ENCODE data around the gene GHR. TPM values are rescaled to one million over a fixed set of nuclear protein-coding genes. Genes with fewer than 3 reads are reported as not detected.

The GHR gene
- total RNA-seq, 2 donors from 2014 or later, result not detected

DNA sequence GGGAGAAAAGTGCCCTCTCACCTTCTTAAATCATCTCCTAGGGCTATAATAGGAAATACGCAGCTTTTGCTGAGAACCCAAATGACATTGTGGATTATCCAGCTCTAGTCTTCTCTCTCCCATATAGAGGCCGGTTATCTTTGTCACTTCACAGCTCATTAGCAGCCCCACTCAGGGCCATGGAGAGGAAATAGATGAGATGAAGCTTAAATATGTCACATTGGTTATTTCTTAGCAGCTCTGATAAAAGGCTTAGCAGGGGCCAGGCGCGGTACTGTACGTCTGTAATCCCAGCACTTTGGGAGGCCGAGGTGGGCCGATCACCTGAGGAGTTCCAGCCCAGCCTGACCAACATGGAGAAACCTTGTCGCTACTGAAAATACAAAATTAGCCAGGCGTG is 90.0 kb downstream of the GHR start:
- Mint-ChIP-seq H3K4me3 (no peak overlapping the region), H3K36me3 (no peaks in the 10 kb centered on the region), H3K27ac (no peak overlapping the region), H3K9me3 (no peaks in the 10 kb centered on the region), H3K27me3 (peaks cover 6 to 7% of the 10 kb centered on the region in 2 donors), H3K4me1 (ENCODE audit: low read depth in 2 of 2) (no peaks in the 10 kb centered on the region)
- DNase-seq (ENCODE audit: low spot score) (no peak), ATAC-seq (no peak)

DNA sequence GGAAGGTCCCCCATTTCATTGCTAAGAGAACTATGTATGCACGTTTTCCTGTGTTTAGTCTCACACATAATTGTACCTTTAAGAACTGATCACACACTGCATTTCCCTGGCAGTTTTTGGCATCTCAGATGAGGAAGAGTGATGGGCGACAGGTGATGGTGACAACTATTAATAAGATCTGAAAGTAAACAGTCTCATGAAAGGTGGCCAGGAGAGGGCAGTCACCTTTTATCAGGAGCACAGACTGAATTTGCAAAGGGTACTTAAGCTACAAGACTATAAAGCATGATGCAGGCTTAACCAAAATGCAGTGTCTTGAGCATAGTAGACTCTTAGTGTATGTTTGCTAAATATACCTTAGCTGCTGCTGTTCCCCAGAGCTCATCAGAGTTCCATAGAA is 91.5 kb downstream of the GHR start:
- ATAC-seq, result no peak
- no peaks in the 10 kb centered on the region for H3K36me3 Mint-ChIP-seq
- H3K9me3 Mint-ChIP-seq, result no peaks in the 10 kb centered on the region
- DNase-seq (ENCODE audit: low spot score), result no peak
- H3K27me3 Mint-ChIP-seq, result peaks cover 6 to 7% of the 10 kb centered on the region in 2 donors
- no peak overlapping the region for H3K27ac Mint-ChIP-seq
- H3K4me1 Mint-ChIP-seq (ENCODE audit: low read depth in 2 of 2), result no peaks in the 10 kb centered on the region
- no peak overlapping the region for H3K4me3 Mint-ChIP-seq

DNA sequence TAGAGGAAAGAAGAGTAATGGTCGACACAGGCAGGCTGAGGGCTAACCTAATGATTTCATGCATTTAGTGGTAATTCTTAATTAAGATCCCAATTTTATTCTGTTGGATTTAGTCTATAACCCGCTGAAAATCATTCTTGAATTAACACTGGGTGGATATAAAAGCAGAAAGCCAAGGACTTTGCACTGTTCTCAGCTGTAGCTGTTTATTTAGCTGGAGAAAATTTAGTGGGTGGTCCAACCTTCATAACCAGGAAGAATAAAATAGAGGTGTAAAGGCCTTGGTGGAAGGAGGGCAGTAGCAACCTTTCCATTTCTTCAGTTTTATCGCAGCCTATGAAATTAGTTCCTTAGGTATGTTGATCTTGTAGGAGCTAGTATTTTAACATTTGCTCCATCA is 92.3 kb downstream of the GHR start:
- Mint-ChIP-seq H3K4me1 (ENCODE audit: low read depth in 2 of 2) (no peaks in the 10 kb centered on the region), H3K9me3 (no peaks in the 10 kb centered on the region), H3K36me3 (no peaks in the 10 kb centered on the region), H3K4me3 (no peak overlapping the region), H3K27ac (no peak overlapping the region), H3K27me3 (peaks cover 6 to 7% of the 10 kb centered on the region in 2 donors)
- ATAC-seq (no peak), DNase-seq (ENCODE audit: low spot score) (no peak)

DNA sequence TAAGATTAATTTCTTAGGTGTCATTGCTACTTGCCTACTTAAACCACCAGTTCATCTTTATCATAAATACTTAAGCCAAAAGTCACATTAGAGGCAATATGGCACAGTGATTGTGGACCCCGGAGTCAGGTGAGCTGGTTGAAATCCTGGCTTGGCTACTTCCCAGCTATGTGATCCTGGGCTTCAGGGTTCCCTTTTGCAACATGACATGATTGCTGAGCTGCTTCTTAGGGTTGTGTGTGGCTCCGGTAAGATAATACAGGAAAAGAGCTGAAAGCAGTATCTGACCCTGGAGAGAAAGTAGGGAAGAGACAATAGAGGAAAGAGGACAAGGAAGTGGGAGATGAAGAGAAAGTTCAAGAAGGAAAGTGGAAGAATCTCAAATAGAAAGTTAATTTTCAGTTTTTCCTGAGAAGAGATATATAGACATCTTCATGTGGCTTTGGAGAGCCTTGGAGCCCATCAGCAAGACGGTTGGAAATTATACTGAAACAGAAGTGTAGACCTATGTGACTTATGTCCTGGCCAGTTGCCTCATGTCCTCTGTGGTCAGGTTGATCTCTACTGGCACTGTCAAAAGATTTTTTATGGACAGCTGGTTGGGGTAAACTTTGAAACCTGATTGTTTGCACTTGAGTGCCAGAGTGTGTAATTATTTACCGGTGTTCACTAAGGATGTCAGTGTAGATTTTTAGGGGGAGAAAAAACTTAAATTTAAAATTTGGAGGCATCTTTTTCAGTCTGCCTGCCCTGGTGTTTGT is 93.2 kb downstream of the GHR start:
- Mint-ChIP-seq H3K27me3 (peaks cover 7 to 9% of the 10 kb centered on the region in 2 donors), H3K9me3 (no peaks in the 10 kb centered on the region), H3K27ac (no peak overlapping the region), H3K4me1 (ENCODE audit: low read depth in 2 of 2) (no peaks in the 10 kb centered on the region), H3K4me3 (no peak overlapping the region), H3K36me3 (no peaks in the 10 kb centered on the region)
- no peak for ATAC-seq
- no peak for DNase-seq (ENCODE audit: low spot score)

DNA sequence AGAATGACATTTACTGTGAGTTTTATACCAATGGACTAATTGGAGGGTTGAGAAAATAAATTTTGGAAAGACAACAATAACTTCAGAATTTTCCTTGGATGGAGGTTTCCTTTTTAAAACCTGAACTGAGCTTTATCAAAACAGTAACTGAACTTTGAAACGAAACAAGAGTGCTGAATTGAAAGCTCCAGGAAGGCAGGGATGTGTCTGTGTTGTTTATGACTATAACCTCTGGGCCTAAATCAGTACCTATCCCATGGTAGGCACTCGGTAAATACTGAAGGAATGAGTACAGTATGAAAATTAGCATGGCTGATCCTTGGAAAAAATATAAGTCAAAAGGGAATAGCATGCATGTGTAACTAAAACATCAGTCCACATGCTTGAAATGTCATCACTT is 93.9 kb downstream of the GHR start:
- Mint-ChIP-seq H3K4me3 (no peak overlapping the region), H3K27me3 (peaks cover 7% of the 10 kb centered on the region in 2 donors), H3K27ac (no peak overlapping the region), H3K36me3 (no peaks in the 10 kb centered on the region), H3K4me1 (ENCODE audit: low read depth in 2 of 2) (no peaks in the 10 kb centered on the region), H3K9me3 (no peaks in the 10 kb centered on the region)
- DNase-seq (ENCODE audit: low spot score) (no peak), ATAC-seq (no peak)

DNA sequence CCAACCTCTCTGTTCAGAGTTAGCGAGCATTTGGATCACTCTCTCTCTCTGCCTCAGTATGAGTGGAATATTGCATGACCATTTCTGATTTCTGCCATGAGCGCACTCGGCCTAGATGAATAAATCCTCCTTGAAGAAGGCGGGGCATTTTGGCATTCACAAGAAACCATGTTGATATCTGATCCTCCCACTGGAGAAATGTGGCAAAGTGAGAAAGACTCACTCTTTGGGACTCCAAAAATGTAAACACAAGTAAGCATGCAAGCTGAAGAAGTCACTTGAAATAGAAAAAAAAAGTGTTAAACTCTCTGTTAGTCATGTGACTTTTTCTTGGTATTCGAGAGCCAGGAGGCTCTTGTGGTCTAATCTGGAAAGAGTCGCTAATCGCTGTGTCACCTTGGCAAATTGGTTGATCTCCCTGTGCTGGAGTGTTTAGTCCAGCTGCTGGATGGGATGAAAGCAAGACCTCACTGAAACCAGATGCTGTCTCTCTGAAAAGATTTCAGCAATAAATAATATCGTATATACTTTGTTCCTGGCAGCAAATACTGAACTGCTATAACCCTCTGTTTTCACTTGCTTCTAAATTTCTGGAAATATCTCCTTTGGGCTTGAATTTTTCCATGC is 95.5 kb downstream of the GHR start:
- Mint-ChIP-seq H3K27ac (no peak overlapping the region), H3K4me3 (no peak overlapping the region), H3K27me3 (peaks cover 7 to 10% of the 10 kb centered on the region in 2 donors), H3K4me1 (ENCODE audit: low read depth in 2 of 2) (no peaks in the 10 kb centered on the region), H3K9me3 (no peaks in the 10 kb centered on the region), H3K36me3 (no peaks in the 10 kb centered on the region)
- DNase-seq (ENCODE audit: low spot score) (no peak), ATAC-seq (no peak)

DNA sequence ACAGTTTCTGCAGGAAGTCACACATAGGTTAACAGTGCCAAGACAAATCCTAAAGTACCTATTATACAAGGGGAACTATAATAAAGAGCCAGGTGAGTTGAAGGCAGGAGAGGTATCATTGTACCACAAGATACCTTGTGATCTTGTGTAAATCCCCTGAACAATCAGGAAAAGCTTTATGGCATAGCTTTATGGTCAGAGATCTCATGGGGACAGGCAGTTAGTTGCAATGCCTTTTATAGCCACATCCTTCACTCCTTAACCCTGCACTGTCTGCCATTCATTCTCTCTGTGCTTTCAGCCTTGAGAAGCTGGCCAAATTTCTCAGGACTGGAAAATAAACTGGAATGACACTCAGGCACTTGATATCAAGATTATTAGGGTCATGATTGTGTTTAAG is 97.0 kb downstream of the GHR start:
- Mint-ChIP-seq H3K27me3 (peaks cover 9 to 11% of the 10 kb centered on the region in 2 donors), H3K4me3 (no peak overlapping the region), H3K4me1 (ENCODE audit: low read depth in 2 of 2) (no peaks in the 10 kb centered on the region), H3K9me3 (no peaks in the 10 kb centered on the region), H3K36me3 (no peaks in the 10 kb centered on the region), H3K27ac (no peak overlapping the region)
- DNase-seq (ENCODE audit: low spot score) (no peak), ATAC-seq (no peak)

DNA sequence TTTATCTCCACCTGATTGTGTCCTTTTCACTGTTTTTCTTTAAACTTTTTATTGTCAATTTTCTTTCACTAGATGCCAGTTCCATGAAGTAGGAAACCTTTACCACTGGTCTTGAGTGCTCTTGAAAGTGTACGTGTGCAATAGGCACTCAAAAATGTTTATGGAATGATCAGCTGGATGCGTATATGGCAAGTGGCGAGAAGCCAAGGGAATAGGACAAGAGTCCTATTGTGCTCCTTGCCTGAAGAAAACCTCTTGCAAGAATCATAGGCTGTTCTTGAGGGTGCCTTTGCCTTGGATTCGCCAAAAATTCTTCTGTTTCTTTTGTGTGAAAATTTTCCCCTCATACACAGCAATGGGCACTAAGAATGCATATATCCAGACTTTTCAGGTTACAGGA is 97.7 kb downstream of the GHR start:
- no peak for DNase-seq (ENCODE audit: low spot score)
- H3K4me1 Mint-ChIP-seq (ENCODE audit: low read depth in 2 of 2), result no peaks in the 10 kb centered on the region
- no peak overlapping the region for H3K27ac Mint-ChIP-seq
- no peaks in the 10 kb centered on the region for H3K36me3 Mint-ChIP-seq
- H3K27me3 Mint-ChIP-seq, result peaks cover 9 to 11% of the 10 kb centered on the region in 2 donors
- H3K9me3 Mint-ChIP-seq, result no peaks in the 10 kb centered on the region
- no peak overlapping the region for H3K4me3 Mint-ChIP-seq
- ATAC-seq, result no peak

DNA sequence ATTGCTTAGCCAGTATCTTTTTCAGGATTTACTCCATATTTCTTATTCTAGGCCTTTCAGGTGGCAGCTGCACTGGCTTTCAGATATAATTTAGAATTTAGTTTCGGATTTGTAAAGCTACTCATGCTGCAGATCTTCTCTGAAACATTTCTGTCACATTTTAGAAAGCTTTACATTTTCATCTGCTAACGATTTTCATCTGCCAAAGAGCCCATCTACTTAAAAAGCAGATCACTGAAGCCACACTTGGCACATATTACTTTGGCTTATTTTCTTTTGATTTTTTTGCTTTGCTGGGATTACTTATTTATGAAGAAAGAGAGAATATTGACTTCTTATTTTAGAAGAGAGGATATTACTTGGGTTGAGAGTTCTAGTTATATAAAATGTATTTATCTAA is 98.2 kb downstream of the GHR start:
- DNase-seq (ENCODE audit: low spot score) (no peak), ATAC-seq (no peak)
- Mint-ChIP-seq H3K27ac (no peak overlapping the region), H3K4me1 (ENCODE audit: low read depth in 2 of 2) (no peaks in the 10 kb centered on the region), H3K36me3 (no peaks in the 10 kb centered on the region), H3K9me3 (no peaks in the 10 kb centered on the region), H3K27me3 (peaks cover 9 to 10% of the 10 kb centered on the region in 2 donors), H3K4me3 (no peak overlapping the region)

DNA sequence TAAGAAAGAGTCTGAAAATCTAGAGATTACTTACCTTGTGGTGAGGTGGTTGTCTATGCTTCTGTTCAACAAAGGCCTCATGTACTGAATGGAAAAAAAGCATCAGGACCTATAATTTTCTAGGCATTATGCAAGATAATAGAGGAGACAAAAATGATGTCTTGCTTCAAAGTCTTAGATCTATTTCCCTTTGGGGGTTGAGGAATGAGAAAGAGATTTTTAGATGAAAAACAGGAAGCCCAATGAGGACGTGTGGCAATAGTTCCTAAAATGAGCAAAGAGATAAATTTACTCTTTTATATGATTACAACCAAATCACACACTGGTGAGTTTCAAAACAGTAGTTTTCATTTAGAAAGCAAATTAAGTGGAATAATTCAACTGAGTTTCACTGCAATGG is 99.5 kb downstream of the GHR start:
- no peaks in the 10 kb centered on the region for H3K9me3 Mint-ChIP-seq
- no peak for ATAC-seq
- H3K27ac Mint-ChIP-seq, result no peak overlapping the region

DNA sequence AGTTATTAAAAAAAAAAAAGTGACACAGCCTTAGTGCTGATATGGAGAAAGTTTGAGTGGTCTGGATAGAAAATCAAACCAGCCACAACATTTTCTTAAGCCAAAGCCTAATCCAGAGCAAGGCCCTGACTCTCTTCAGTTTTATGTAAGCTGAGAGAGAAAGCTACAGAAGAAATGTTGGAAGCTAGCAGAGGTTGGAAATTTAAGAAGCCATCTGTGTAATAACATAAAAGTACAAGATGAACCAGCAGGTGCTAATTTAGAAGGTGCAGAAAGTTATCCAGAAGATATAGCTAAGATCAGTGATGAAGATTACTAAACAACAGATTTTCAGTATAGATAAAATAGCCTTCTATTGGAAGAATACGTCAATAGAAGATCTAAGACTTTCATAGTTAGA is 102.9 kb downstream of the GHR start:
- DNase-seq (ENCODE audit: low spot score), result no peak
- H3K4me3 Mint-ChIP-seq, result no peak overlapping the region
- no peaks in the 10 kb centered on the region for H3K9me3 Mint-ChIP-seq
- ATAC-seq, result no peak
- H3K36me3 Mint-ChIP-seq, result no peaks in the 10 kb centered on the region
- H3K4me1 Mint-ChIP-seq (ENCODE audit: low read depth in 2 of 2), result no peaks in the 10 kb centered on the region
- H3K27ac Mint-ChIP-seq, result no peak overlapping the region
- H3K27me3 Mint-ChIP-seq, result peaks cover 7 to 9% of the 10 kb centered on the region in 2 donors

More for the DNA sequence above, 99.5 kb downstream of the GHR start:
- Mint-ChIP-seq H3K4me3 (no peak overlapping the region), H3K27me3 (peaks cover 9 to 10% of the 10 kb centered on the region in 2 donors), H3K4me1 (ENCODE audit: low read depth in 2 of 2) (no peaks in the 10 kb centered on the region), H3K36me3 (no peaks in the 10 kb centered on the region)
- DNase-seq (ENCODE audit: low spot score), result no peak

DNA sequence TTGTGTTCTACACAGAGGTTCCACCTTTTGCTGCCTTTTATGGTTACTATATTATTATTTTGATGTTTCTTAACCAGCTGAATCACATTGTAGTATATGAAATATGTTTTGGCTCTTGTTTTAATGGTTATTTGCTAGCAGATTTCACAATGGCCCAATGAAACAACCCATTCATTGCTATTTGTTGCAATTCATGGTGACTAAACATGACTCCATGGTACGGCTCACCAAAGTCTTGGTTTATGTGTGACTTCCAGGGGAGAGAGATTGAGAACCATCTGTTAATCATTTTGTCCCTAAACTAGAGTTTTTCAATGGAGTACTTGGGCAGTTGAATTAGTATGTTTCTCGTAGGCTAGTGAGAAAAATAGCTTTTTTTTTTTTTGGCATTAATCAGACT is 108.4 kb downstream of the GHR start:
- no peak for DNase-seq (ENCODE audit: low spot score)
- Mint-ChIP-seq H3K4me1 (ENCODE audit: low read depth in 2 of 2) (no peaks in the 10 kb centered on the region), H3K27ac (no peak overlapping the region), H3K4me3 (no peak overlapping the region), H3K36me3 (no peaks in the 10 kb centered on the region), H3K27me3 (peaks cover 0 to 10% of the 10 kb centered on the region in 2 donors), H3K9me3 (peaks cover under 1% of the 10 kb centered on the region)
- no peak for ATAC-seq

DNA sequence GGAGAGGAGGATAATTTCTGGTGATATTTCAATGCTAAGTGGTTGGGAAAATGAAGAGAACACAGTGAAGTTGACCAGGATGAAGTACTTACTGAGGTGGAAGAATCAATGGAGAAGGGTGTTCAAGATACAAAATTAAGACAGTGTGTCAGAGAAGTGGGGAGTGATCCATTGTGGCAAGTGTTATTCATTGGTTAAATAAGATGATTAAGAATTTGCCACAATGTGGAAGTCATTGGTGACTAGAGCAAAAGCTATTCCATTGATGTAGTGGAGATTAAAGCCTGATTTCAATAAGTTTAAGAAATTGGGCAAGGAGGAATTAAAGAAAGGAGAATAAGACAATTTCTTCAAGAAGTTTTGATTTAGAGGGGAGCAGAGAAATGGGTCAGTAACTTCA is 118.9 kb downstream of the GHR start:
- ATAC-seq, result no peak
- Mint-ChIP-seq H3K27me3 (peaks cover 4 to 52% of the 10 kb centered on the region in 2 donors), H3K4me3 (no peak overlapping the region), H3K4me1 (ENCODE audit: low read depth in 2 of 2) (no peaks in the 10 kb centered on the region), H3K36me3 (peaks cover 20% of the 10 kb centered on the region), H3K9me3 (peaks cover 15% of the 10 kb centered on the region), H3K27ac (no peak overlapping the region)
- no peak for DNase-seq (ENCODE audit: low spot score)

DNA sequence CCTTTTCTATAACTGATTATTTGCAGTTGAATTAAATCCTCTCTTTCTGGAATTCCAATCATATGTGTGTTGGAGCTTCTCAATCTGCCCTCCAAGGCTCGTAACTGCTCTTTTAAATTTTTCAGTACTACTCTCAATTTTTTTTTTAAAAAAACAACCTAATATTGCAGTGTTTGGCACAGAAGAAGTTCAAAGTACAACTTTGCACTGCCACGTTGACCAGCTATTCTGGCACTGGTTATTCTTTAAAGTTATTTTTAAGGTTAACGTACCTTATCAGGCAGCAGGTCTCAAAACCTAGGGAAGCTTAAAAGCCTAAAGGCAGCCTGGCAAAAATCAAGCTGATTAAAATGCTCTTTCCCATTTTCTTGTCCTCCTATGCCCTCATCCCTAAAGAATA is 120.5 kb downstream of the GHR start:
- ATAC-seq, result no peak
- Mint-ChIP-seq H3K4me1 (ENCODE audit: low read depth in 2 of 2) (no peaks in the 10 kb centered on the region), H3K27me3 (peaks cover 3 to 36% of the 10 kb centered on the region in 2 donors), H3K4me3 (no peak overlapping the region), H3K9me3 (peaks cover 12% of the 10 kb centered on the region), H3K27ac (no peak overlapping the region), H3K36me3 (peaks cover 16% of the 10 kb centered on the region)
- no peak for DNase-seq (ENCODE audit: low spot score)

Measured in natural killer cell treated with Interleukin-12 subunit alpha and Interleukin-12 subunit beta and Interleukin-15 and Interleukin-18, amount 100 ng/mL, for 72 hours (primary cell).